GM21529 (cell line): ENCODE measurements around the gene BEGAIN.

ENCODE experiments used
- ATAC-seq: cut with Tn5 transposase; IDR thresholded peaks from one replicate; pipeline ENCODE4 v1.9.1; 2021; ENCODE audit not compliant: unreplicated experiment

BEGAIN gene

DNA sequence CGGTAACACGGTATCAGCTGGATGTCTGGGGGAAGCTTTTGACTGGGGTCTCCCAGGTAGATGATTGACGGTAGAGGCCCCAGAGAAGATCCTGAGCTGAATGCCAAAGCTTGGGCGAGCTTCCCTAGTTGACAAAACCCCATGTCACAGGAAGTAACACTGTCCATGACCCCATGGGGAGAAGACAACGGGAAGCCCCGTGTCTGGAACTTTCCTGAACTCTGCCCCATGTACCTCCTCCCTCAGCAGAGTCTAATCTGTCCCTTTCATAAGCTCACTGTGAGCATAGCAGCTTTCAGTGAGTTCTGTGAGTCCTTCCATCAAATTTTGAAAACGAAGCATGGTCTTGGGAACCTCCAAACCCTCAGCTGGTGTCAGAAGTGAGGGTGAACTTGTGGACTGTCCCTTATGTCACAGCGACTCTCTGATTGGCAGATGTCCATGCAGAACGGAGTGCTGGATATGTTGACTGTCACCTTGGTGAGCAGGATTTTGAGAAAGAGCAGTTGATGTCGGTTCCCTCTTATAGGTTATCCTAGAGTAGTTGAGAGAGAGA lies 29.7 kb upstream of the BEGAIN start:
- no peak for ATAC-seq

DNA sequence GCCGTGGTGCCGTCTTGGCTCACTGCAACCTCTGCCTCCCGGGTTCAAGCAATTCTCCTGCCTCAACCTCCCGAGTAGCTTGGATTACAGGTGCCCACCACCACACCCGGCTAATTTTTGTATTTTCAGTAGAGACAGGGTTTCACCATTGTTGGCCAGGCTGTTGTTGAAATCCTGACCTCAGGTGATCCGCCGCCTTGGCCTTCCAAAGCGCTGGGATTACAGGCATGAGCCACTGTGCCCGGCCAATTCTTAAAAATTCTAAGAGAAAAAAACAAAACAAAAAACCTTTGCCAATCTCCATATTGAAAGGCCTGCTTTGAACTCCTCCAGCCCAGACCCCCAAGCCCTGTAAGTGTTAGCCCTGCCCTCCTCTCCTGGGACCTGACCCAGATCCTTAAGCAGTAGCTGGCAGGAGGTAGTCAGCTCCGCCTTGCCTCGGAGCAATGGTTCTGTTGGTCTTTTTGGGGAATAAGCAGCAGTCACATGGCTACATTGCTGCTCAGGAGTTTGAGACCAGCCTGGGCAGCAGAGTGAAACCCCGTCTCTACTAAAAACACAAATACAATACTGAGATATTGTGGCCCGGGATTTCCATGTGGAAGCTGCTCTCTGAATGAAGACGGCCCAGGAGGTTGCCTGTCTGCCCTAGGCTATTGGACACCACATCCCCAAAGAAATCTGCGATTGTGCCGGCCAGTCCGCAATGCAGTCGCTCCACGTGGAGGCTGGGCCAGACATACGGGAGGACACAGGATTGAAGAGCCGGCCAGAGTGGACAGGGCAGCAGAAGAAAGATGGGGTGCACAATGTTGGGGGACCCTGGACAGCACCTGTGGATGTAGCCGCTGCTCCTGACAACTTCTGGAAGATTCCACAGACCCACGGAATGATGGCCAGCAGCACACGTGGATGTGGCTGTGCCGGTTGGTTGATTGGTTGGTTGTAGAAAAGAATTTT lies 28.8 kb upstream of the BEGAIN start:
- no peak for ATAC-seq

DNA sequence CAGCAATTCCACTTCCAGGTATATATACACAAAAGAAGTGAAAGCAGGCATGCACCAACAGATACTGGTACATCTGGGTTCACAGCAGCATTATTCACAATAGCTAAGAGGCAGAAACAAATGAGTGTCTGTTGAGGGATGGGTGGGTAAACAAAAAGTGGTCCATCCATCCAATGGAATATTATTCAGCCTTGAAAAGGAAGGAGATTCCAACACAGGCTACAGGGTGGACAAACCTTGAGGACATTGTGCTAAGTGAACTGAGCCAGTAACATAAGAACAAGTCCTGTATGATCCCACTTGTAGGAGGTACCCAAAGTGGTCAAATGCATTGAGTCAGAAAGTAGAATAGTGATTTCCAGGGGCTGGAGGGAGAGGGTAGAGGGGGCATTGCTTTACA lies 27.6 kb upstream of the BEGAIN start:
- no peak for ATAC-seq

DNA sequence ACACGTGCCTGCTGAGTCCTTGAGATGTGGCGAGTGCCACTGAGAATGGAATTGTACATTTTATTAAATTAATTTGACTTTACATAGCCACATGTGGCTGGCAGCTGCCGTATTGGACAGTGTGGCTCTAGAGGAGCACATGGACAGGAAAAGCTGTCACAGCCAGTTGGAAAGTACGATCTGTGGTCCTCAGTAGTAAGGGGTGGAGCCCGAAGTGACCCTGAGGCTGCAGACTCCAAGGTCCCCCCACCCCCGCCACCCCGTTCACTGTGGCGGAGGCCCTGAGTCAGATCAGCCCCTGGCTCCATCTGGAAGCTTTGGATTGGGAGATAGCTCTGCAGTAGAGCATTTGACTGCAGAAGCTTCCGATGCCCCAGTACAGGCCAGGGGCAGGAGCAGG lies 25.8 kb upstream of the BEGAIN start:
- no peak for ATAC-seq

DNA sequence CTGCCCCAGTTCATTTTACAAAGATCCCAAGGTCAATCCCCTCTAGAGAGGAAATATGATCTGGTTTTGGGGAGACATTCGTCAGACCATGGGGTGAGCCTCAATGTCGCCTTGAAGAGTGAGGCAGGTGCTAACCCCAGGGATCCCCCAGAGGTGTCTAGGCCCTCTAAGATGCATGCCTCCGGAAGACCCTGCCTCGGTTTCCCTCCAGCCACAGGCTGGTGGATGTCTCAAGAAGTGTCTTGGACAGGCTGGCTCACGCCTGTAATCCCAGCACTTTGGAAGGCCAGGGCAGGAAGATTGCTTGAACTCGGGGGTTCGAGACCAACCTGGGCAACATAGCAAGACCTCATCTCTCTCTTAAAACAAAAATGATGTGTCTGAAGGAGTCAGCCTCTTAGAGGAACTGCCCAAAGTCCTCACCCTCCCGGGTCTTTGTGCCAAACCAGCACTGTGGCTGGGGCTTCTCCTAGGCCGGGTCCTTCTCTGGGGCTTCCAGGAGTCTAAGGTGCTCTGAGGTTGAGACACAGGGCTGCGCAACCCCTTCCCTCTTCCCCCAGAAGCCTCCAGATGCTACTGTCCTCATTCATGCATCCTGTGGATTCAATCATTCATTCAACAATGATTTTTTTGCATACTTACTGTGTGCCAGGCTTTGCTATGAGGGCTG lies 24.7 kb upstream of the BEGAIN start:
- ATAC-seq, result no peak

DNA sequence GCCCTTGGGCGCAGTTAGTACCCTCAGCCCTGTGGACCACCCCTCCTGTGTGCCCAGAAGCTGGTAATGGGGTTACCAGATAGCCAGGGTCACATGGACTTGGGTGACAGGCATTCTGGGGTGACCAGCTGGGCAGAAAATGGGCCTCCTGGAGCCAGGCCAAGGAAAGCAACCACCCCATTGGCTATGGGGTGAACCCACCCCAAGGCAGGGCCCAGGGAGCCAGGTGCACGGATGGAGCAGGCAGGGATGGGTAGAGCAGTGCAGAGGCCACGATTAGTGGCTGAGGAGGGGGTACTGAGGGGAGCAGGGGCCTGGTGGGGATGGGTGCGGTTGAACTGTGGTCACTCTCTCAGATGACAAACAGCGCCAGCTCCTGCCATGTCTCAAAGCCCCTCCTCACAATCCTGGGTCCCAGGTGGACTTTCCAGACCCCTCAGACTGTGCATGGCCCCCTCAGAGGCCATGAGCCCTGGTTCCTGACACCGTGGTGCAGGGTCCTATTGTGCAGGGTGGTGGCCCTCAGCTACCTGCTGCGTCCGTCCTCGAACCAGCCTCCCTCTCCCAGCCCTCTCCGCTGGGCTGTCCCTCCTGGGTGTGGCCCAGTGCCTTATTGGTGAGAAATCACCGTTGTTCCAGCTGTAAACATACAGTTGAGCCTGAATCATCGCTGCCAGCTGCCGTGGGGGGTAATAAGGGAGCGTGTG lies 23.4 kb upstream of the BEGAIN start:
- ATAC-seq, result no peak

DNA sequence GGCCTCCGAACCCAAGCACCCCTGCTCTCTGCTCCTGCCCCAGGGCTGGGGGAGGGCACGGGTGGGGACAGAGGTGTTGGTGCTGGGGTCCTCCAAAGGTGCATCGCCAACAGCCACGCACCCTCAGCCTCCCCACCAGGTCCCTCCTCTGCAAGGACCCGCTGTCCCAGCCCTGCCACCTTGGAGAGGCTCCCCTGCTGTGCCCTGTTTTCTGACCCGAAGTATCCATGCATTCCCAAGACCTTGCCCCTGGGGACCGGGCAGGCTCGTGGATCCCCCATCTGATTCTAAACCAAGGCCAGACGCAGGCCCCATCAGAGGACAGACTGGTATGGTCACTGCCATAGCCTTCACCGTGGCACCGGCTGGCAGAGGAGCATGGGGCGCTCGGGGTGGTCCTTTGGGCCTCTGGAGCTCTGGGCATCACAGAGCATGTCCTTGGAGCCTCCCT lies 22.7 kb upstream of the BEGAIN start:
- no peak for ATAC-seq

DNA sequence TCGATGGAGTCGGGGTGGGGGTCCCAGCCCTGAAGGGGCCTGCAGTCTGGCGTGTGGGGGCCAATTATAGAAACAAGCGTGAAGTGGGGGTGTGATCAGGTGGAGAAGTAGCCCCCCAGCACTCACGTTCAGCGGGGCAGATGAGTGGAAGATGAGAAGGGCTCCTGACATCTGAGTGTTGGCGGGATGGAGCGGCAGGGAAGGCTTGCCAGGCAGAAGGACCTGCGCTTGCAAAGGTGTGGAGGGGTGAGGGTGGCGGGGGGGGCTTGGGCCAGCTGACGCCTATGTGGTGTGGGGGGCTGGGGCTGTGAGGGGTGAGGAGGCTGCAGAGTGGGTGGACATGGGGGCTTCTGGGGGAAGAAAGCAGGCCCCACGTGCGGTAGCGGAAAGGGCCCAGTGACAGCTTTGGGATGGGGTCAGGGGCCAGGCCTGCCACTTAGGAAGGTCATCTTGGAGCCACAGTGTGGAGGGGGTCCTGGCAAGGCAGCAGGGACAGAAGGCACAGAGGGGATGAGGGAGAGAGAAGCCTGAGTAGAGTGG lies 22.2 kb upstream of the BEGAIN start:
- no peak for ATAC-seq

DNA sequence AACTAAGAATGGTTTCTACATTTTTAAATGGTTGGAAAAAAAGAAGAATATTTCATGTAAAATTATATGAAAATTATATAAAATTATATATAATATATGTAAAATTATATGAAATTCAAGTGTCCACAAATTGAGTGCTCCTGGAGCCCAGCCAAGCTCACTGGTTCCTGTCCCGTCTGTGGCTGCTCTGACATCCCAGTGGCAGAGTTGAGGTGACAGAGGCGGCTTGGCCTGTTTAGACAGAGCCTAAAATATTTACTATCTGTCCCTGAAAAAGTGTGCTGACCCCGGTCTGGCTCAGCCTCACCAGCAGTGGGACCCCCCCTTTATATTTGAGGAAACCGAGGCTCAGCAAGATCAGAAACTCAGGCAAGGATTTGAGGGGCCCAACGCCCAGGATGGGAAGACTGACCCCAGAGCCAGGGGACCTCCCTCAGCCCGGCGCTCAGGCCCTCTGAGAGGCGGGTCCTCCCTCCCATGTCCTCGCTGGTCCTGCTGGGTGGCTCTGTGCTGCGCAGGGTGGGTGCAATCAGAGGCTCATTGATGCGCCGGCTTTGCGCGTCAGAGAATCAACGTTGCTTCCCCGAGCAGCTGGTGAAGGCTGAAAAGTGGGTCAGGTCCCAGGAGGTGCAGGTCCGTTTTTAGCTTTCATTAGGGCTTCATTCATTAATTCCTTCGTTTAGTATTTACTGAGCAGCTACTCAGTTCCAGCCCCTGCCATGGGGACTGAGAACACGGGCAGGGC lies 21.5 kb upstream of the BEGAIN start:
- ATAC-seq, result no peak

DNA sequence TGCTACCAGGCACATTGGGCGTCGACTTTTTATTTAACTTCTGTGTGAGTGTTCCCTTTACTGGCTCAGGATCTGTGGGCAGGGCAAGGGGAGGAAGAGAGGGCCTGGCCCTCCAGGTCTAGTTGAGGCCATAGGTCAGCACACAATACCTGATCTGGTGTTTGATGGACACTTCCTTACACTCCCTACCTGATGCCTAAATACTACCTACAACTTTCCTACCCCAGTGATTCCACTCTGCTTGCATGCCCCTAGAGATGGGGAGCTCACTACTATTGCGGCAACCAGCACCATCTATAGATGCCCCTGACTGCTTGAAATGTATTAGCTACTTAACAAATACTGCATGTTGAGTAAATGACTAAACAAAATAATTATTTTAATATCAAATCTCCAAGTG lies 20.8 kb upstream of the BEGAIN start:
- ATAC-seq, result no peak

DNA sequence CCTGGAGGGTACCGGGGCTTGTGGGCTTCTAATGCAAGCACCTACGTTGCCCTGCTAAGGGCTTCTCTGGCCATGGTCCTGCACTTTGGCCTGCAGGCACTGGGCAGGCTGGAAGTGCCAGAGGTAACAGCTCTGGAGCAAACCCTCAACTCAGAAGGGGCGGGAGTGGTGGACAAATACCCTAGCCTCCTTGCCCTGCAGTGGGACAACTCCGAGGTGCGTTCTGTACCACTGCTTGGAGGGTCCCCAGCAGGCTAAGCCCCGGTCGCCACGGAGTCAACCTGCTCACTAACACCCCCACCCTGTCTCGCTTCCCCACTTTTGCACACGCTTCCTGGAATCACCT lies 20.4 kb upstream of the BEGAIN start:
- ATAC-seq, result no peak

DNA sequence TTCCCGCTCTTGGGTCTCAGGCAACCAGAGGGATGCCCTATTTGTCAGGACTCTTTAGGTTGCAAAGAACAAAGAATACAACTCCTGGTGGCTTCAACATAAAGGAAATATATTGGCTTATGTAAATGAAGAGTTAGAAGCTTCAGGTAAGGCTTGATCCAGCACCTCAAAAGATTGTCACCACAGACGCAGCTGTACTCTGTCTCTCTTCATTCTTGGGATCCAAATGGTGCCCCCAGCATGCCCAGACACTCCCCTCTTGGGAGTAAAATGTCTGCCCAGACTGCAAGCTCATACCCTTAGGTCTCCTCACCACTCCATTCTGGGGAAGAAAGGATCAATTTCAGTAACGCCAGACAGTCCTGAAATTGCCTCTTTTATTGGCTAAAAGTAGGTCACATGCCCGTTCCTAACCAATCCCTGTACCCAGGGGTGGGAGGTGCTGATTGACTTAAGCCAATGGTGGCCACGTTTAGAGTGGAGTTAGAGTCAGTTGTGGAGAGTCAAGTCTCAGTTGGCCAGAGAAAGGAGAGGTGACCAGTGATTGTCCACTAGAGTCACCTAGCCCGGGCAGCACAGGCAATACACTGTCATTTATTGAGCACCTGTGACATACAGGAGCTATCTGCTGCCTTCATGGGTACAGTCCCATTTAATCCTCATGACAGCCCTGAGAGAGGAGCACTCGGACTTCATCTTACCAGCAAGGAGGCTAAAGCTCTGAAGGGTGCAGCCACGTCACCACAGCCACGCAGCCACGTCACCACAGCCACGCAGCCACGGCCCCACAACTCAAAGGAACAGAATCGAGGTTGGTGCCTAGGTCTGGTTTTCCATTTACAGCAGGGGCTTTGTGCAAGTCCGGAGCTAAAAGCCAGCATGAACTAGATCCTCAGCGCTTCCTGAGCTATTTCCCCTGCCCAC lies 19.7 kb upstream of the BEGAIN start:
- ATAC-seq, result no peak

DNA sequence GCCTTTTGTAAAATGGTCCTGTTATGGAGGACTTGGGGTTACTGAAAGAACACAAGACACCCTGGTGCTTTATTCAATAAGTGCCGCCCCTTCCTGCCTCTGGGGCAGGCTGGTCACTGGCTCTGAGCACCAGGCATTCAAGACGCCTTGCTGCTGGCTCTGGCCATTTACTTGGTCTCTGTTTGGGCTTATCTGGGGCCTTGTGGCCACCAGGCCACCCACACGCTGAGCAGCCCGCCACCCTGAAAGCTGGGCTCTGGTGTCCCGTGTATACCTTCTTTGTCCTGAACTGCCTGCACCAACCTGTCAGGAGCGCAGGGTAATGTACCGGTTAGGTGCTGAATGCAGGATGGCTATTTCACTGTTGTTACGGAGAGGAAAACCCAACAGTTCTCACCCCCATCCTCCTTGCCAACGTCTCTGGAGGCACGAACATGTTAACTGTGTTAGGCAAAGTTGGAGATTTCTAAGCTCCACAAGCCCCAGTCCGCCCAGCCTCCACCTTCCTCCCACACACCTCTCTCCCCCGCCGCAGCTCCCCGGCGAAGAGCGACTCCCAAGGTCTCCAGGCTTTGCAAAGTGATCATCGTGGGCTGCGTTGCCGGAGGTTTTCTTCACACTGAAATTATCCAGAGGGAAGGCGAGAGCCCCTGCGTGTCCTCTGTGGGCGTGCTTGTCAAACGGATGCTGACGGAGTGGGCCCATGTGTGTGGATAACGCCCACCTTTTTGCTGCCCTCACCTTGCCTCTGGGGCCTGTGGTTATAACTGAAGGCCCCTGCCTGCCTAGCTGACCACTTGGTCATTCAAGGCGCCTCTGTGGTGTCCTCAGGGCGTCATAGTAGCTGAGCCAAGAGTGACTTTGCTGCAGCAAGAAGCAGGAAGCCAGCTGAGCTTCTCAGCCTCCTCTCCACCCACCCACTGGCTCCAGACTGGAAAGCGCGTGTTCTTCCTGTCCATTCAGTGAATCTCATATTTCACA lies 18.8 kb upstream of the BEGAIN start:
- ATAC-seq, result no peak

DNA sequence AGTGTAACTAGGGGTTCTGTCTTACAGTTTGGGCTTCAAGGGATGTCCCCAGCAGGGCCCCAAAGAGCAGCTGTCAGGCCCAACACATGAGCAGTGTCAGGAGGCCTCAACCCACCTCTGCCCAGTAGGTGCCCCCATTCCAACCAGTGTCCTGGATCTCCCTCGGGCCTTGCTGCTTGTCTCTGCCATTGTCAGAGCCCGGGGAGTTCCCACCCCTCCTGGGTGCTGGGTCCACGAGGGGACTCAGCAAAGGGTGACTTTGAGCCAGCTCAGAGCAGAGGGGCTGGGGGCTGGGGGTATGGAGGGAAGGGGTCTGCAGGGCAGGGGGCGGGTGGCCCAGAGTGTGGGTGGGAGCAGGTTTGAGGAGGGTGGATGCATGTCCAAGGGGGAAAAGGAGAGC lies 18.0 kb upstream of the BEGAIN start:
- ATAC-seq, result no peak

DNA sequence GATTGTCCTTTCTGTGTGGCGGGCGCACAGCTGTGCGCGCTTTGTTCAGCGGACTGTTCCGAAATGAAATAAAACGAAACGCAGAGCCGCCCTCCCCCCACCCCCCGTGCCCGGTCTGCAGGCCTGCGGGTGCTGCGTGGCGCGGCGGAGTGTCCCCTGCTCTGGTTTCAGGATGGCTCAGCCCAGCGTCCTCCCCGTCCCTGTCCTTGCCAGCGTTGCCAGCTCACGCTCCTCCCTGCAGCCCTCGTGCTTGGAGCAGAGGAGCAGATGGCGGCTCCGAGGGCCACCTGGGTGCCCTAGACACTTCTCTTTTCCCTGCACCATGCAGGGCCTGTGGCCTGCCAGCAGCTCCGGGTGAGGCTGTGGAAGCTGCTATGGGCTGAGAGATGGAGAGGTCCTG lies 17.5 kb upstream of the BEGAIN start:
- ATAC-seq, result no peak

DNA sequence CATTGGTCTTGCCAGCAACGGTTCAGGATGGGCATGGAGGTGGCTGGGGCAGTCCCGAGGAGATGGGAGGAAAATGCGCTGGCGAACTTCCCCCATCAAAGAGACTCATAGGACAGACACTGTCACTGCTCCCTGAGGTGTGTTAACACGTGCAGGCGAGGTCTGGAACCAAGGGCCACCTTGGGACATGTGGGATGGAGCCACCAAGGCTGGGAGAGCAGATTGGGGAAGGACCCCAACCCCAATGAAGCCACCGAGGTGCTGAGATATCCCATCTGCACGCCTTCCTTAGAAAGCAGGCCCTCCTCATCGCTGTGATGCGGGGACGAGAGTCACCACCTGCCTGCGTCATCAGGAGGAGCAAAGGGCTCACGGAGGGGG lies 16.9 kb upstream of the BEGAIN start:
- no peak for ATAC-seq

DNA sequence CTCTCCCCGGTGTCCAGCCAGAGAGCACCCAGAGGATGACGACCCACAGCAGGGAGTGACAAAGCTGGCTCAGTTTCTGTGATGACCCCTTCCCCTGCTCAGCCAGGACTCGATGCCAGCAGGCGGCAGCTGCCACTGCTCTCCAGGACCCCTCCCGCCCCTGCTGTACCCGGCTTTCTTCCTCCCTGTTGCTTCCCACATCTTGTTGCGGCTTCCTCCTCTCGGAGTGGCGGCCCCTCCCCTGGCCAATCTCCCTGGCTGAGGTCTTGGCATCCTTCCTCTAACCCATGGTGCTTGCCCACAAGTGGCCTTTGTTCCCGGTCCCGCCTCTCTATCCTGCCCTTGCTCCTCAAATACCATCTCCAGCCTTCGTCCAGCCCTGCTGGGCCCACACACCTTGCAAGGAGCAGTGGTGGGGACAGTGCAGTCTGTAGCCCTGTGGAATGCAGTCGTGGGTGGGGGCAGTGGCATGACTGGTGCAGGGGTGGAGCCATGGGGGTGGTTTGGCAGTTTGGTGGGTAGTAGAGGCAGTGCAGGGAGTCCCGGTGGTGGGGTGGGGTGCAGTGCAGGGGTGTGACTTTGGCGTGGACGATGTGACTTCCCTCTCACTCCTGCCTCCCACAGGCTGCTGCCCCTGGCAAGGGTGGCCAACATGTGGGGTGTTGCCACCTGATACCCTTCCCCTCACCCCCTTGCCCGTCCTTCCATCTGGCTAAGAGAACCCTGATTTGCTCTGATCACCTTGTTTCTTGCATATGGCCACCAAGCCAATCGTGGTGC lies 16.3 kb upstream of the BEGAIN start:
- no peak for ATAC-seq
